Hippocampal formation (tissue), 2 donors: ENCODE data around the gene GALNT9.

Experiments
- DNase-seq, 2 donors: peaks; one replicate each; lab custom pipeline; 2025; lab: John Stamatoyannopoulos, UW

The GALNT9 gene

DNA sequence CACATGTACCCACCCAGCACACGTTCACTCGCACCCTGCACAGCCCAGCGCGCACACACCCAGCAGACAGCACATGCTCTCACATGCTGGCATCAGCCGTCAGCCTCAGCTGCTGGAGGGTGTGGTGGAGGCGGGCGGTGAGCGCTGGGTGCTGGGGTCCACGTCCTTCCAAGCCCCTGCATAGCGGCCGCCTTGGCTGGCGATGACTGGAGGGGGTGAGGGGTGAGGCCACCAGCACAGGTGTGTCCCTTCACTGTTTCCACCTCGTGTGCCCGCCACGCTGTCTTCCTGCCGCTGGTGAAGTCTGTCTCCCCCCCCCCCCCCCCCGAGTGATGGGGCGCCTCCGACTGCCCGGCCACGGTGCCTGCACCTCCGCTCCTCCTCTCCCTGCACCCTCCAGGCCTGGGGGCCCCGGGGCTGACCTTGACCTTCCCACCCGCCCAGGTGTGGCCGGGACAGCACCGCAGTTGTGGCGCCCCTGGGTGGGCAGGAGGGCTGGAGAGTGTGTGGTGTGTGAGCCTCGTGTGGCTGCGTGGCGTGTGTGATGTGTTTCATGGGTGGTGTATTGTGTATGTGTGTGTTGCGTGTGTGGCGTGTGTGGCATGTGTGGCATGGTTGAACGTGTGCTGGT, 147.7 kb downstream of the GALNT9 start:
- no peak for DNase-seq

DNA sequence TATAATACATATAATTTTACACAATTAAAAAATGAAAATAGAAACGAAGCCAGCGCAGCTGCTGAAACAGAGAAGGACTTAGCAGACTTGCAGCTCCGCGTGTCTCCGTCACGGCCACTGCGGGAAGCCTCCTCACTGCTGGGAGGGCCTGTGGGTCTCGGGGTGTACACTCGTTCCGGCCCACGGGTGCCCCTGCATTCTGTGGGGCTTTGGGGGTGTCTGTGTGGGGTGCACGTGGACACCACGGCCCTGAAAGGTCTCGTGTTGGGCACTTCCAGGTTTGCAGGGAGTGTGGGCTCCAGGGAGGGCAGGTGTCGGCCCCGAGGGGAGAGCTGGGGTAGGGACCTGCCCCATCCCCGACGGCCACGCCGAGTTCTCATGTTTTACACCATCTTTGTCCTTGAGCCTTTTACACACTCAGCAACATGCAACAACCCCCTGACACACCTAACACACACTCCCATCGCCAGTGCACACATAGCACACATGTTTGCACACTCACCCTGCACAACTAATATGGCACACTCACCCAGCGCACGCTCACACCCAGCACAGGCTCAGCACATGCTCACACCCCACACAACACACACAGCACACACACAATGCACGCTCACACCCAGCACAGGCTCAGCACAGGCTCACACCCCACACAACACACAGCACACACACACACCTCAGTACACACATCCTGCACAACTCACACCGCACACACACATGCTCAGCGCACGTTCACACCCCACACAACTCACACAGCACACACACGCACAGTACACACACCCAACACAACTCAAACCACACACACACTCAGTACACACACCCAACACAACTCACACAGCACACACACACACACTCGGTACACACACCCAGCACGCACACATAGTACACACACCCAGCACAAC, 148.5 kb downstream of the GALNT9 start:
- DNase-seq = no peak

DNA sequence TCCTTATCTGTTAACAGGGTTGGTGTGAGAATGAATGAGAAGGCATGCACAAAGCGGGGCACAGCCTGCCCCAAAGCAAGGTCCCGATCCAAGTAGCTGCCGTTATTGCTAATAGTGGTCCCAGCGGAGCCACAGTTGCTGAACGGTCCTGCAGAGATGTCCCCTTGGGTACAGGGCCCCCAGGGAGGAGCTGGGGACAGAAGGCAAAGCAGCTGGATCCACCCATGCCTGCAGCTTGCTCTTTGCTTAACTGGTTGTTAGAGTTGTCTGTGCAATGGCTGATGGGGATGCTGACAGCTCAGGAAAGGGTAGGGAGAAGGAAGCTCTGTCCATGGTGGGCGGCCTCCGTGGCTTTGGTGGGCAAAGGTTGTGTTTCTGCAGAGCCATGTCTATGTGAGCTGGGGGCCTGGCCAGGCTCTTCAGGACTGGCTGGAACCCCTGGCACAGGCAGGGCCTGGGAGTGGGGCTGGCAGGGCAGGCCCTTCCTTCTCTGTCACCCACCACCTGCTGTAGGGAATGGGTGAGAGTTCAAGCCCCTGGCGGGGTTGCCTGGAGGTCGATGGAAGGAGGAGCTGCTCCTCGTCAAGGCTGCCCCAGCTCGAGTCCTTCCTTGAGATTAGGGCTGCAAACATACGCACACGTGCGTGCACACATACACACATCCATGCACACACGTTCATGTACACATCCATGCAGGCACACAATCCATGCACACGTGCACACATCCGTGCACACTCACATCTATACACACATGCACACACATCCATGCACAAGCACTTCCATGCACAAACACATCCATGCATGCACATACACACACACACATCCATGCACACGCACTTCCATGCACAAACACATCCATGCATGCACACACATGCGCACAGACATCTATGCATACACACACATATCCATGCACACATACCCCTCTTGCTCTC, 149.7 kb downstream of the GALNT9 start:
- no peak for DNase-seq

DNA sequence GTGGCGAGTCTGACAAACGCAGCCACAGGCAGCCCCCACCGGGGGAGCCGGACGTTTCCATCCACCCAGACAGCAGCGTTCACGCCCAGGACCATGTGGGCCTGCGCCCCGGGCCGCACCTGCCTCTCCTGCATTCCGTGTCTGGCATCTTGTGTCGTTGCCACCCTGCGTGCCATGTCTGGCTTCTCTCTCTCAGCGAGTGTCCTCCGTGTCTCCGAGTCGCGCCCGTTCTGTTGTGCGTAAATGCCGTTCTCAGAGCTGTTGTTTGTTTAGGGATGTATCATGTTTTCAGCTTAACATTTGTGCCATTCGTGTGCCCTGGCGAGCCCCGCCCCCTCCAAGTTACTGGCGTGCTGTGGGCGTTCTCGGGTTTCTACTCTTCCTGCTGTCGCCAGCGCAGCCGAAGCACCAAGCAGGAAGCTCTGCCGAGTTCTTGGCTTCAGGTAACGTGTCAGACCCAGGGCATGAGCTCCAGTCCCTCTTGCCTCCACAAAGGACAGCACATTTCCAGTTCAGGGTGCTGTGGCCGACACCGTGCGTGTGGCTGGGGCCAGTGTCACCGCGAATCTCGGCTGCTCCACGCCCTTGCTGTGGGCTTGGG, 150.5 kb downstream of the GALNT9 start:
- no peak for DNase-seq

DNA sequence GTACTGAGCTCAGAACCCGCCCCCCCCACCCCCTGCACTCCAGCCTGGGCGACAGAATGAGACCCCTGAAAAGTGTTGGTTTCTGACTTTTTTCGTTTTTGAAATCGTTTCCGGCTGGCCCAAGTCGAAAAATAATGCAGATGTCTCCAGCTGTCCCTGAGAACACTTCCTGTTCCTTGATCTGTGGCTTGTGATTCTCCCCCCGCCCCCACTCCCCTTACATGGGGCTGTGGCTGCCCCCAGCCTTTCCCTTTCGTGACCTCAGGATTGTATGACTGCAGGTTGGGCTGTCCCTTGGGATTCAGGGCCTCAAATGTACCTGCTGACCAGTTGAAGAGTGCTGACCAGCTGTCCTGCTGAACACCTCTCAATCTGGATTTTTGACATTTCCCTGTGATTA, 151.1 kb downstream of the GALNT9 start:
- DNase-seq = no peak

DNA sequence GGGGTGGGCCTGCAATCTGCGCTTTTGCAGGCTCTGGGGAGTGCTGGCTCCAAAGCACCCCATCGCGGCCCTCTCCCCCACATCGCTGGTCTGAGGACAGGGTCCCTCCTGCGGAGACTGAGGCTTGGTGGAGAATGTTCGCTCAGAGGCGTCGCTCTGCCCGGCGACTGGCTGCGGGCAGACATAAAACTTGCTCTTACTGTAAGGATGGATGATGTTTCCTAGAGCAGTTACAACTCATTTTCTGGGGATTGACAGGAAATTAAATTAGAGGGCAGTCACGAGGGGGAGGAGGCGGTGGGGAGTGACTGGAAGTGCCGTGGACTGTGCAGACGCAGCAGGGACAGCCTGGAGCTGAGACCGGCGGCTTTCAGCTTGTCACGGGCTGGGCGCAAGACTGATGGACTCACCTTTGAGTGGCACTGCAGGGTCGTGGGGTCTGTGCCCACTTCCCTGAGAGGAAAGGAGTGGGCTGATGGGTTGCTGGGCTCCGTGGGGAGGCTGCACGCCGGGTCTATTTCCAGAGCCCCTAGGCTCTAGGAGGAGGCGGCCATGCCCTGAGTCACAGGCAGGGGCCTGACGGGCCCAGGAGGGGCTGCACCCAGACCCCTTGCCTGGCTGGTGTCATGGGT, 152.4 kb downstream of the GALNT9 start:
- DNase-seq = no peak

DNA sequence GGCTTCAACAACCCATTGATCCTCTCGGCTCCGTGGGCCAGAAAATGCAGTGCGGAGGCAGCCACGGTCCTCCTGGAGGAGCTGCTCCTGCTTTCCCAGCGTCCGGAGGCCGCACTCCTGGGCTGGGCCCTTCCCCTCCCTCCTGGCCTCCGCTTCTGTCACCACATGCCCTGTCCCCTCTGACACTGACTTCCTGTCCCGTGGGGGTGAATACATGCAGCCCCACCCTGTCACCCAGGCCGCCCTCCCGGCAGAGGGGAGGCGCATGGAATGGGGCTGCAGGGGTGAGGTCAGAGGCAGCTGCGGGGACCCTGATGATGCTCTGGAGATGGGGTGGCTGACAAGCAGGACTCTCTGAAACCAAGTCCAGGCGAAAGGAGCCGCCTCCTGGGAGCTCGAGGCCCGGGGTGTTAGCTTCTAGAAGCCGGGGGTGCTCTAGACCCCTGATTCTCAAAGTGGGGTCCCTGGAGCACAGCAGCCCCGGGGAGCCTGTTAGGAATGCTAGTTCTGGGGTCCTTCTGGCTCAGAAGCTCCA, 152.9 kb downstream of the GALNT9 start:
- no peak for DNase-seq

DNA sequence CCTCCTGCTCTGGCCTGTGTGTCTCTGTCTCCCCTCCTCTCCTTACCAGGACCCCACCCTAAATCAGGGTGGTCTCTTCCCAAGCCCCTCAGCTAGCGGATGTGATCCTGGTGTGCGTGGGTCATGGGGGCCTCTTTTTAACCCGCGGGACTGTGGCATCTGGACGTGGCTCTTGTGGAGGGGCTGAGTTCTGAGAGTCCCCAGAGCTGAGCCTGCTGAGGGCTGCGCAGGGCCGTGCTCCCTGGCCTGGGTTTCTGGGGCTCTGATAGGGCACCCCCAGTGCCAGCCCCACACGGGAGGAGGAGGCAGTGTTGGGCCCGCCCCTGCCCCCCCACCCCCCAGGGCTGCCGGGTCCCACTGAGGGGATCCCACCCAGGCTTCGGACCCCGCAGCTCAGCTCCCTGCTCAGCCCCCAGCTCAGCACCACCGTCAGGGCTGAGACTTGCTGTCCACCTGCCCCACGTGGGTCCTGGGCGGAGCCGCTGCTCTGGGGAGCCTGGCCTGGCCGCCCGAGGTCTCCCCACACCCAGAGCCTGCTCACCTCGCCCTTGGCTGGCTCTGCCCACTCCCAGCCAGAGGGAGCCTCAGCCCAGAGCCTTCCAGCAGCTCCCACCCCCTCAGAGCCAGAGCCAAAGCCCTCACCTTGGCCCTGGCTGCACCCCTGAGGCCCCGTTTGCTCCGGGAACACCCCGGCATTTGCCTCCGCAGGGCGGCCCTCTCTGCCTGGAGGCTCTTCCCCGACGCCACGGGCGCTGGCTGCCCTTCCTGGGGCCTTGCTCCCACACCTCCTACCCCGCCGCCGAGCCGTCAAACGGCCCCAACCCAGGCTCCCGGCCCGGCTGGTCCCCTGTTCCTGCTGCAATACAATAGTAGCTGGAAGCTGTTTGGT, 153.6 kb downstream of the GALNT9 start:
- DNase-seq = no peak

DNA sequence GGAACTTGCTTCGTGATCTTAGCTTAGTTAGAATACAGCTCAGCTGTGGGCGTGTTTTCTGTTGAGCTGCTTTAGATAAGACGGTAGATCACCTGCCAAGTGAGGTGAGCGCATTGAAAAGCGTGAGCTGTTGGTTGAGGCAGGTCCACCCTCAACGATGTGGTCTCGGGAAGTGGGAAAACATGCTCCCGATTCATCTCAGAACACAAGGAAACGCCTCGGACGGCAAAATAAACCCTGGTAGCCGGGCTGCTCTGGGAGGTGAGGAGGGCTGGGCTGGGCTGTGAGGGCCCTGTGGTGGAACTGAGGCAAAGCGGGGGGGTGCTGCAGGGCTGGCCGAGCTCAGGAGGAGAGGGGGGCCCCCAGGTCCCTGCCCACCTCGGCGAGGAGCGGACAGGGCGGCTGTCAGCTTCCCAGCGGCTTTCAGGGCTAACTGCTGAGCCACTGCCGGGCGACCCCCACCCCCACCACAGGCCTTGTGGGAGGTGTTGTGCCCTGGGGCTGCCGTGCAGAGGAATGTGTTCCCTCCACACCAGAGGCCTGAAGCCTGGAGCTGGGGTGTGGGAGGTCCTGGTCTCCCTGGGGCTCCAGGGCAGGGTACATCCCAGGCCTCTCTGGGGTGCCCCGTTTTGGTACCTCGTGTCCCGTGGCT, 154.4 kb downstream of the GALNT9 start:
- no peak for DNase-seq

DNA sequence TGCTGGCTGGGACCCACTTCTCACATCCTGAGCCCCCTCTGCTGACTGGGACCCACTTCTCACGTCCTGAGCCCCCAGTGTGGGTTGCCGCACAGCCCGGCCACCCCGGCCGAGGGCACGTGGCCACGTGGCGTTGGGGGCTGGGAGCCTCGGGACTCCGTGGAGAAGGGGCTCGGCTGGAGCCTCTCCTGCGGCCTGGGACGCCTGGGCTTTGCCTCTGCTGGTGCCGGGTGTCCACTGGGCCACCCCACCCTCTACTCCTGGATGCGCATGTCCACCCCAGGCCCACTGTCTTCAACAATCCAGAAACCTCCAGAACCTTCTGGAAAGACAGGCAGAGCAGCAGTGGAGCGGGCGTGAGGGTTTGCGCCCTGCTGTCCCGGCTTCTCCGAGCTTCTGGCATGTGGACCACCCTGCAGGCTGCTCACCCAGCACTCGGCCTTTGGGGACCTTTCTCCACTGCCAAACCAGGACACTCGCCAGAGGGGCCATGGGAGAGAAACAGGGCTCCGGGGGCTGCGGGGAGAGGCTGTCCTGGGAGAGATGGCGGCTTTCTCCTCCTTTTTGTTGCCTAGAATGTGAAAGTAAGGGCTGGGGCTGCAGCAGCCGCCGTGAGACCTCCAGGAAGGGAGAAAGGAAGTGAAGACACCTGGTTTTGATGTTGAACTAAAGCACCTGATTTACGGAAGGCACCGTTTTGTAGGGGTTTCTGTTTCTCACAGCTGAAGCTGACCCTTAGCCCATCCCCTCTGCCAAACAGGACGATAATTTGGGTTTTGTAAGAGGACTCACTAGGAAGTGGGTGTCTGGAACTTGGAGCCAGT, 155.2 kb downstream of the GALNT9 start:
- DNase-seq = no peak

DNA sequence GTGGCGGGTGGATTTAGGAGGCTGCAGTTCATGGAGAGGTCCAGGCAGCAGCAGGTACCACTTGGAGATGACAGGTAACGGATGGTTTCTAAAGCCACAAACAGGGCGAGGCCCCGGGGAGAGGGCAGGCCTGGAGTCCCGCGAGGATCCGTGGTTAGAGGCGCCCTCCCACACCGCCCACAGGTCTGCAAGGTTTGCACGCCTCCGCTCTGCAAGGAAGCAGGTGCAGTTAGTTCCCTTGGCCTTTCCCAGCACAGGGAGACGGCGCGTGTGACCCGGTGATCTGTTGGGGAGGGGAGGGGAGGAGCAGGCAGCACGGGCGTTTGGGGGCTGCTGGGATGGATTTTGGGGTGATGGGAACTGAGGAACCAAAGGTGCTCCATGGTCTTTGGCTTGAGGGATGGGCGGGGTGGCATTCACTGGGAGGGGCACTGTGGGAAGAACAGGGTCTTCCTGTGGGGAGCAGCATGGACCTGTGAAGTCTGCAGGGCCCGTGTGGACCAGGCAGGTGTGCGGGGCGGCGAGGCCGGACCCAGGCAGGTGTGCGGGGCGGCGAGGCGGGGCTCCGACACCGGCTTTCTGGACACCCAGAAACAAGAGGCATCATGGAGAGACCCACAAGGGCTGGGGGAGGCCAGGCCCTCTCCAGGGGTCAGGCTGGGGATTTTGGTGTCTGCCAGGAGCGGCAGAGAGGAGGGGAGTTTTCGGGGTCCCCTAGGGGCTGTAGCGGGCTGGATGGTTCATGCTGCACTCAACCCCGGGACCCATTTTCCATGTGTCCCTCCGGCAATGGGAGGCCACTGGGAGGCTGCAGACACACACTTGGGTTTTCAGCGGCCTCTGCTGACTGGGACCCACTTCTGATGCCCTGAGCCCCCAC, 156.0 kb downstream of the GALNT9 start:
- no peak for DNase-seq

DNA sequence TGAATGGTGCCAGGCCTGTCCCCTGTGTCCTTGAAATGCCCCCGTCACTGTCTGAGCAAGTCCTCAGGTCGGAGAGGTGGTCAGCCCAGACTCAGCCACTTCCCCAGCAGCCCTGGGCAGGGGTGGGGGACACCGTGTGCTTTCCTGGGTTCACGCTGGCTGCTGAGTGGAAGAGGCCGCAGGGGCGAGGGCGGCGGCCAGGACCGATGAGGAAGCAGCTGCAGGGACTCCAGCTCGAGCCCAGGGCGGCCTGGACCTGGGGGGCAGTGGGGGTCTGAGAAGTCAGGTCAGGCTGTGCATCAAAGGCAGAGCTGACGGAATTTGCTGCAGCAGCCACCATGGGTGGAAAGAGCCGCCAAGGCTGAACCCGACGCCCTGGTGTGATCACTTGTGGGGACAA, 156.8 kb downstream of the GALNT9 start:
- DNase-seq = no peak

DNA sequence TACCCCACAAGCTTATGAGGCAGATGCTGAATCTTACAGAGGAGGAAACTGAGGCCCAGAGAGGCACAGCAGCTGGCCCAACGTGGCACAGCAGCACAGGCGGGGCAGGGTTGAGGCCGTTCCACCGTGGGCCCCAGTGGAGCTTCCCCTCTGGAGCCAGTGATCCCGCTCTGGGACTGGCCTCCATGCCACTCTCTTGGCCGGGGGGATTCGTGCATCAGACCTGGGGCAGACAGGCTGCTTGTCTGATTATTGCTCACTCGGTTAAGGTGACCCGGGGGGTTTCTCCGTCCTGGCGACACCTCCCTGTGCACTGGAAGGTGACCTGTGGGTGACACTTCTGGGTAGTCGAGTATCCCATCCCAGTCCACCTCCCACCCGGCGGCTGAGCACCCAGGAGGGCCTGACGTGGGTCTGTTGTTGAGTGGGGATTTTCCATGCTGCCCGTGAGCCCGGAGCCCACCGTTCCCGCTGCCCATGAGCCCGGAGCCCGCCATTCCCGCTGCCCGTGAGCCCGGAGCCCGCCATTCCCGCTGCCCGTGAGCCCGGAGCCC, 157.3 kb downstream of the GALNT9 start:
- DNase-seq = no peak

DNA sequence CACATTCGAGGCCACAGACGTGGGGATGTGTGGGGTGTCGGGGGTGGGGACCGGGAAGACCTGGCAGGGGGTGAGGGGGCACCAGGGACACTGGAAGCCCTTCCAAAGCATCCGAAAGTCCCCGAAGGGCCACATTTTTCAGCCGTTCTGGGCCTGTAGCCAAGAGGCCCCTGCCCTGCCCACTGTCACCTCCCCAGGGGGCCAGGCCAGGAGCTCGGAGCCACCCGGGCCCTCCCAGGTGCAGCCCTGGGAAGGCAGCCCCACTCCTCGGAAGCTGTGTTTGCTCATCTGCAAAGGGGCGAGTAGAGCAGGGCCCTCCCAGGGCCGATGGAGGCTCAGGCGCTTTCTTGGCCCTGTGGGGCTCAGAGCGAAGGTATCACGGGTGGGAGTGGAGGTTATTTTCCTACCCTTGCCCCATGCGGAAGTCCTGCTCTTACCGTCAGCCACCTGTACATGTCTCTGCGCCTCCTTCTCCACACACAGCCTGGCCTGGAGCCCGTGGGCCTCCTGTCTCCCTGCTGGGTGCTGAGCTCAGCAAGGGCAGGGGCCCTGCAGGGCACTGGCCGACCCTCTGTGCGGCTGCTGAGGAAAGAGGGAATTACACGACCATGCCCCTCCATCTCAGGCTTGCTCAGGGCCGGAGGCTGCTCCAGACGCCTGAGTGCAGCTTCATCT, 158.0 kb downstream of the GALNT9 start:
- no peak for DNase-seq

DNA sequence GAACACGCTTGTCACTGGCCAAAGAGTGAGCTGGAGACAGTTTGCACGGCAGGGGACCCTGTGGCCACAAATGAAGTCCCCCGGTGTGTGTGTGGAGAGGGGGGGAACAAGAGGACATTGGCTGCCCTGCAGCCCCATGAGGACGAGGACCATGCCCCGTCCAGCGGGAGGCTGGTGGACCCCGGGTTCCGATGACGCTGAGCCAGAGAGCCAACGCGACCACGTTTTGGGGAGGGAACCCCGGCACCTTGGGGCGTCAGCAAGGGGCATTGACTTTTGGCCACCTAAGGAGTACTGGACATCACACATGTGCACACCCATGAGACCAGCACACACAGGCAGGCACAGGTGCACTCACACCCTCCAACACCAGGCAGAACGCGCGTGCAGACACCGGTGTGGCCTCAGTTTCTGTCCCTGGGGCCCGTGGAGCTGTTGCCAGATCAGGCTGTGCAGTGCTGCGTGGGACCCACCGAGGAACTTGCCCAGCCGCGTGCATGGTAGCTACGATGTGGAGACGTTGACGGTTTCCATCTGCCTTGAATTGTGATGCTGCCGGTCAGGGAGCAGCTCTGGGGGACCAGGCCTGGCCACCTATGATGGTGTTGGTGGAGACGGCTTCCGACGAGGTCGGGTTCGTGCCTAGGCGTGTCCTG, 158.6 kb downstream of the GALNT9 start:
- no peak for DNase-seq

DNA sequence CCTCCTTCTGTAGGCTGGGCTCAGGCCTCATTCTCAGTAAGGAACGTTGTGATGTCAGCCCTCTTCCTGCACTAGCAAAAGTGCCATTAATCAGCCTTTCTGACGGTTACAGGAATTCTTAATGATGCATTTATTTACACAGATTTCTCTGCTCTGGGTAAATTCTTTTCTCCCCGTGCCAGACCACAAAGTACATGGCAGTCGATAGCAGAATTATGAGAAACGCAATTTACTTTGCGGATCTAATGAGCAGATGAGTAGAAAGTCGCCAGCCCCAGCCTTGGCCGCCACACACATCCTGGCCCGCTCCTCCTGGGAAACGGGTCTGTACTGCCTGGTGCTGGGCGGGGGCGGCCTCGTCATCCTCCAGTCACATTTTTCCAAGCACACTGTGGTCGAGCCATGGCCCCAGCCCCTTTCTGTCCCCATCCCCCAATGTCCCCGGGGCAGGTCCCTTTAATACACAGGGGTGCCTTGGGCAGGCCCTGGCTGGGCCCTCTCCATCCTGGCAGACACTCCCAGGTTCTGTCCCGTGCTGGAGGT, 159.2 kb downstream of the GALNT9 start:
- no peak for DNase-seq
